ENCODE results near the gene SARDH. TPM values are rescaled to one million over a fixed set of nuclear protein-coding genes. Genes with fewer than 3 reads are reported as not detected.
A peak's percentile ranks its signal among the peaks of the same experiment; 100 is the strongest.

Gene SARDH
- total RNA-seq, 1 experiment from 2014 or later = 20.9 TPM

DNA sequence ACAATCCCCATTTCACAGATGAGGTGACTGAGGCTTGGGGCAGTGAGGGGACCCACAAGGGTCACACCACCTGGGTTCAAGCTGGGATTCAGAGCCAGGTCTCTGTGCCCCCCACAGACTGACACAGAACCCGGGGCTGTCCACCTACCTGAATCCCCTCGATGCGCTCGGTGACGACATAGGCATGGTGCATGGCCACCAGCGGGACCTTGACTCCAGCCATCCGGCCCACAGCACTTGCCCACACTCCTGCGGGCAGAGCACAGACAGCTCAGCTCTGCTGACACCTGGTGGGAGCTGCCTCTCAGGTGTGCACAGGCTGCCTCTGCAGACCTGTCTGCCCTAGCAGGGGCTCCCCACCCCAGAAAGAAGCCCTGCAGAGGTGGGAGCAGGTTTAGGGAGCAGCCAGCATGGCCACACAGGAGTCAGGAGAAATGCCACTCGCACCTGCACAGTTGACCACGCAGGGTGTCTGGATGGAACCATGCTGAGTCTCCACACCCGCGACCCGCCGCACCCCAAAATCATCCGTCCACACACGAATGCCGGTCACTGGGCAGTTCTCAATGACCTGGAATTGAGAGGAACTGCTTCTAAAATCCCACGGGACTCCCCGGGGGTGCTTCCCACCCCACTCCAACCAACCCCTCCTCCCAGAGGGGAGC, 8.4 kb downstream of the SARDH start:
- no peaks in the 10 kb centered on the region for H3K36me3 ChIP-seq
- H3K9me3 ChIP-seq (replicated peaks) = no peaks in the 10 kb centered on the region
- 0 out of 2 replicates have a peak, but pooled peaks cover 6% of the 10 kb centered on the region for H3K27me3 ChIP-seq (replicated peaks)
- H3K27ac ChIP-seq = no peak overlapping the region
- no peaks in the 10 kb centered on the region for H3K4me1 ChIP-seq (replicated peaks)
- peak in 1 of 2 experiments; percentile 33 for DNase-seq (ENCODE audit: low read depth in 1 of 2, low spot score in 2 of 2)
- no peak overlapping the region for H3K4me3 ChIP-seq

DNA sequence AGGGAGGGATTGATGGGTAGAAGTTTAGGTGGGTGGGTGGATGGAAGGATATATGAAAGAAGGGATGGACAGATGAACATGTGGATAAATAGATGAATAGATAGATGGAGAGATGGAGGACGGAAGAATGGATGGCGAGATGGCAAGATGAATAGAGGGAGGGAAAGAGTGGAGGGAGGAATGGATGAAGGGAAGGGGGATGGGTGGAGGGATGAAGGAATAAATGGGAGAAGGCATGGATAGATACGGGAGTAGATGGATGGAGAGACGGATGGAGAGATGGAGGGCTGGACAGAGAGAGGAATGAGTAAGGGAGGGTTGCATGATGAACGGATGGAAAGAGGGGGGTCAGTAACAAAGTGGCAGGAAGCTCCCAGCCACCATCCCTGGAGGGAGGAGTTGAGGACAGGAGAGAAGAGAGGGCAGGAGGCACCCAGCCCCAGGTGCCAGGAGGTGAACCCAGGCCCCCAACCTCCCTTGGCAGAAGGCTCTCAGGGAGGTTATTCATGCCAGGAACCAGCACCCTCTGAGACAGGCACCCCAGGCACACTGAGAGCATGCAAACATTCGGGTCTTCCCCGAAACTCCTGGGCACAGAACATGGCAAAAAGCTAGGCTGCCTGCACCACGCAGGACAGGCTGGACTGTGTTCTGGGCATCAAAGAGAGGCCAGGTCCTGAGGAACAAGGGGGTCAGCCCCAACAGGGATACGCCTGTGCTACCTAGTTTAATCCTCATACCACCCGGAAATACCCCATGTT, 9.1 kb downstream of the SARDH start:
- DNase-seq (ENCODE audit: low read depth in 1 of 2, low spot score in 2 of 2) = peak in 1 of 2 experiments; percentile 30
- Histone ChIP-seq H3K4me3 (no peak overlapping the region), H3K27ac (no peak overlapping the region), H3K27me3 (replicated peaks) (peaks cover 12% of the 10 kb centered on the region; the same call in 1 of the 2 replicates), H3K4me1 (replicated peaks) (no peaks in the 10 kb centered on the region), H3K36me3 (no peaks in the 10 kb centered on the region), H3K9me3 (replicated peaks) (no peaks in the 10 kb centered on the region)

GRCh38 chr9:133727876-133728441, 10.2 kb downstream of the SARDH start:
- no peaks in the 10 kb centered on the region for H3K9me3 ChIP-seq (replicated peaks)

GRCh38 chr9:133727277-133727875, 10.8 kb downstream of the SARDH start:
- DNase-seq (ENCODE audit: low read depth in 1 of 2, low spot score in 2 of 2) = peak in 1 of 2 experiments; percentile 40
- H3K36me3 ChIP-seq = no peaks in the 10 kb centered on the region
- no peak overlapping the region for H3K4me3 ChIP-seq
- no peaks in the 10 kb centered on the region for H3K4me1 ChIP-seq (replicated peaks)
- H3K9me3 ChIP-seq (replicated peaks) = no peaks in the 10 kb centered on the region
- peaks cover 16% of the 10 kb centered on the region; the same call in 1 of the 2 replicates for H3K27me3 ChIP-seq (replicated peaks)
- H3K27ac ChIP-seq = no peak overlapping the region

More at GRCh38 chr9:133727876-133728441, 10.2 kb downstream of the SARDH start:
- Histone ChIP-seq H3K36me3 (no peaks in the 10 kb centered on the region), H3K4me1 (replicated peaks) (no peaks in the 10 kb centered on the region), H3K4me3 (no peak overlapping the region), H3K27ac (no peak overlapping the region), H3K27me3 (replicated peaks) (peaks cover 16% of the 10 kb centered on the region; the same call in 1 of the 2 replicates)
- DNase-seq (ENCODE audit: low read depth in 1 of 2, low spot score in 2 of 2) = peak in 1 of 2 experiments; percentile 33

GRCh38 chr9:133726401-133727276, 11.5 kb downstream of the SARDH start:
- DNase-seq (ENCODE audit: low read depth in 1 of 2, low spot score in 2 of 2) = peak; percentile 51 to 61
- no peaks in the 10 kb centered on the region for H3K4me1 ChIP-seq (replicated peaks)
- H3K9me3 ChIP-seq (replicated peaks) = no peaks in the 10 kb centered on the region
- peaks cover 16% of the 10 kb centered on the region; the same call in 1 of the 2 replicates for H3K27me3 ChIP-seq (replicated peaks)
- no peaks in the 10 kb centered on the region for H3K36me3 ChIP-seq
- no peak overlapping the region for H3K4me3 ChIP-seq
- H3K27ac ChIP-seq = no peak overlapping the region

- no peak overlapping the region for H3K4me3 ChIP-seq
Measured at GRCh38 chr9:133725886-133726285, 12.3 kb downstream of the SARDH start.

GRCh38 chr9:133718563-133719315, 19.4 kb downstream of the SARDH start:
- DNase-seq (ENCODE audit: low read depth in 1 of 2, low spot score in 2 of 2) = no peak
- Histone ChIP-seq H3K4me1 (replicated peaks) (peaks cover 35% of the 10 kb centered on the region), H3K27ac (no peak overlapping the region), H3K36me3 (peaks cover 4% of the 10 kb centered on the region), H3K27me3 (replicated peaks) (peaks cover 1% of the 10 kb centered on the region; the same call in 1 of the 2 replicates), H3K4me3 (no peak overlapping the region), H3K9me3 (replicated peaks) (peaks cover 3% of the 10 kb centered on the region; the same call in 1 of the 2 replicates)

More at GRCh38 chr9:133725886-133726285, 12.3 kb downstream of the SARDH start:
- Histone ChIP-seq H3K27me3 (replicated peaks) (peaks cover 16% of the 10 kb centered on the region; the same call in 1 of the 2 replicates), H3K9me3 (replicated peaks) (no peaks in the 10 kb centered on the region), H3K27ac (no peak overlapping the region), H3K36me3 (no peaks in the 10 kb centered on the region), H3K4me1 (replicated peaks) (no peaks in the 10 kb centered on the region)
- peak in 1 of 2 experiments; percentile 18 for DNase-seq (ENCODE audit: low read depth in 1 of 2, low spot score in 2 of 2)

DNA sequence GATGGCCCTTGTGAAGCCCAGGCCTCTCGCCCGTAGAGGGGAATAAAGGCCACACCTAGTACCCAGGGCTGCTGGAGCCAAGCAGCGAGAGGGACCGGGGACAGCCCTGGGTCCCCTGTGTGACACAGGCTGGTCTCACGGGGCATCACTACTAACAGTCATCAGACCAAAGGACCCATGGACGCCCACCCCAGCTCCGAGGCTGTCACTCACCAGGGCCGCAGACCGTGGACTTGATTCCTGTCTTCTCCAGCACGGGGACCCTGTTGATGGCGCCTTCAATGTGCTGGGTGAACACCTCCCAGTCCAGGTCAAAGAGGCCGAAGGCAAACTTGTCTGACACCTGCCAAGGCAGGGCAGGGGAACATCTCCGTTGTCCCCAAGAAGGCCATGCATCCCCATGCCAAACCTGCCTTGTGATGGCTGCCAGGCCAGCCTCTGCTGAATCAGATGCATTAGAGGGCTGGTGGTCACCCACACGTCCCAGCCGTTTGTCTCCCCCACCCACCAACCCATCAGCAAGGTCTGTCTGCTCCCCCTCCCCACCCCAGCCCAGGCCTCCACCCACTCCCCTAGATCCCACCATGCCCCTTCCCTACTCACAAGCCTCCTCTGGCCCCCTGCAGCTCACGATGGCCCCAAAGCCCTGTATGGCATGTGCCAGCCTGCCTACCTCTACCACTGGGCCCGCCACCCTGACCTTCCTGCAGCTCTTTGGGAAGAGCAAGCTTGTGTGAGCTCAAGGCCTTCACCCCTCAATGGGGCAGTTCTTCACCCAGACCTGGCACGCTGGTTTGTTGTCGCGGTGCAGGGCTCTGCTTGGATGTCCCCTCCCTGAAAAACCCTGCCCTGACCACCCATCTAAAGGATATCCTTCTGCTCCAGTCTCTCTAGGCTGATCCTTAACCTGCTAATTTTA, 20.8 kb downstream of the SARDH start:
- Histone ChIP-seq H3K4me1 (replicated peaks) (peaks cover 48% of the 10 kb centered on the region), H3K27me3 (replicated peaks) (no peaks in the 10 kb centered on the region), H3K27ac (peak overlapping the region; percentile 98; the same call in 1 of the 2 replicates), H3K9me3 (replicated peaks) (peaks cover 3% of the 10 kb centered on the region; the same call in 1 of the 2 replicates), H3K36me3 (peaks cover 14% of the 10 kb centered on the region), H3K4me3 (no peak overlapping the region)
- DNase-seq (ENCODE audit: low read depth in 1 of 2, low spot score in 2 of 2) = no peak

DNA sequence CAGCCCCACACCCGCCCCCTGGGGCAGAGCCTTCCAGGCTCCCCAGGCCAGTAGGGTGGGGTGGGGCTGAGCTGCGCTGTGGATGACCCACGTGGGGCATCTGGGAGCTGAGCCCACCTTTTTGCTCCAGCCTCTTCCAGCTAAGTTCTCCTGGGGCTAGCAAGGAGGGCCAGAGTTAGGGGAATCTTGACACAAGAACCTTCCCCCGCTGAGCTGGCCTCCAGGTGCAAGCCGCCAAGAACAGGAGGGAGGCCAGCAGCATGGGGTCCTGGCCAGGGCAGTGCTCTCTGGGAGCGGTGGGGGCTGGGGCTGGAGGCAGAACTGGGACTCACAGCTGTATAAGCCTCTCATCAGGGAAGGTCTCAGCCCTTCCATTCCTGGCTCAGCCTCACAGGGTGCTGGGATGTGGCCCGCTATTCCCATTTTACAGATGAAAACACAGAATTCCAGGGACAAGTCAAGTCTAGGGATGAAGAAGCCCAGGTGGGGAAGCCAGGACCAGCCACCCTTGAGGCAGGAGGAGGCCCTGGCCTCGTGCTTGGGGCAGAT, 21.5 kb downstream of the SARDH start:
- DNase-seq (ENCODE audit: low read depth in 1 of 2, low spot score in 2 of 2) = no peak

GRCh38 chr9:133715866-133716563, 22.1 kb downstream of the SARDH start:
- H3K4me1 ChIP-seq (replicated peaks) = peaks cover 62% of the 10 kb centered on the region
- no peaks in the 10 kb centered on the region for H3K27me3 ChIP-seq (replicated peaks)
- peak; percentile 82 to 89 for DNase-seq (ENCODE audit: low read depth in 1 of 2, low spot score in 2 of 2)
- H3K4me3 ChIP-seq = peak overlapping the region; percentile 36
- peaks cover 23% of the 10 kb centered on the region for H3K36me3 ChIP-seq
- peak overlapping the region; percentile 98 for H3K27ac ChIP-seq
- peaks cover 3% of the 10 kb centered on the region; the same call in 1 of the 2 replicates for H3K9me3 ChIP-seq (replicated peaks)

More for the DNA sequence above, 21.5 kb downstream of the SARDH start:
- Histone ChIP-seq H3K4me3 (no peak overlapping the region), H3K27ac (peak overlapping the region; percentile 98), H3K36me3 (peaks cover 18% of the 10 kb centered on the region), H3K9me3 (replicated peaks) (peaks cover 3% of the 10 kb centered on the region; the same call in 1 of the 2 replicates), H3K27me3 (replicated peaks) (no peaks in the 10 kb centered on the region), H3K4me1 (replicated peaks) (peaks cover 56% of the 10 kb centered on the region)

Data from SJSA1 (cell line).